Retinal pigment epithelial cell (primary cell): ENCODE measurements around the gene HES6.

Experiments used
- DNase-seq: peaks from one replicate; pipeline ENCODE4 v3.0.0-alpha.2; 2010; ENCODE audit warnings: low read depth
- H3K4me3 ChIP-seq: 2 replicates; pipeline ENCODE4 v1.5.1; 2011; ENCODE audit warnings: mild to moderate bottlenecking, low read length, control low read depth, moderate library complexity
- TF ChIP-seq, protein P1 (sequence below): conservative IDR thresholded peaks from 2 replicates; pipeline ENCODE4 v1.5.1; 2011; ENCODE audit warnings: low read depth, low read length, control low read depth, inconsistent platforms

The HES6 gene

DNA sequence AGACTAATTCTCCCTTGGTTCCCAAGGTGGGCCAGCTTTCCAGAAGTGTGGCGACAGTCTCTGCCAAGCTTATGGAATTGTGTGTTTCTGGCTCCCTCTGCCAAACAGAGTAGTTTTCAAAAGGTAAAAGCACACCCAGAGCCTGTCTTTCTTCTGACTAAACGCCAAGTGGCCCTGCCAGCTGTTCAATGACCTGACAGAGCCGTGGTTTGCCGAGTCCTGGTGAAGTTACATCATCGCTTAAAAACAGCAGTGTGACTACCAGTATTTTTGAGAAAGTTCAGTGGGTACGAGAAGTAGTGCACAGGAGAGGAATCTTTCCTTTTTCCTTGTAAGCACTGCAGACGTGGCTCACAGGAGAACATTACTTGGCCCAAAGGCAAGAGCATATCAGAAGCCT is 46.7 kb upstream of the HES6 start:
- H3K4me3 ChIP-seq = no peak overlapping the region
- DNase-seq = no peak
- TF ChIP-seq, protein P1, sequence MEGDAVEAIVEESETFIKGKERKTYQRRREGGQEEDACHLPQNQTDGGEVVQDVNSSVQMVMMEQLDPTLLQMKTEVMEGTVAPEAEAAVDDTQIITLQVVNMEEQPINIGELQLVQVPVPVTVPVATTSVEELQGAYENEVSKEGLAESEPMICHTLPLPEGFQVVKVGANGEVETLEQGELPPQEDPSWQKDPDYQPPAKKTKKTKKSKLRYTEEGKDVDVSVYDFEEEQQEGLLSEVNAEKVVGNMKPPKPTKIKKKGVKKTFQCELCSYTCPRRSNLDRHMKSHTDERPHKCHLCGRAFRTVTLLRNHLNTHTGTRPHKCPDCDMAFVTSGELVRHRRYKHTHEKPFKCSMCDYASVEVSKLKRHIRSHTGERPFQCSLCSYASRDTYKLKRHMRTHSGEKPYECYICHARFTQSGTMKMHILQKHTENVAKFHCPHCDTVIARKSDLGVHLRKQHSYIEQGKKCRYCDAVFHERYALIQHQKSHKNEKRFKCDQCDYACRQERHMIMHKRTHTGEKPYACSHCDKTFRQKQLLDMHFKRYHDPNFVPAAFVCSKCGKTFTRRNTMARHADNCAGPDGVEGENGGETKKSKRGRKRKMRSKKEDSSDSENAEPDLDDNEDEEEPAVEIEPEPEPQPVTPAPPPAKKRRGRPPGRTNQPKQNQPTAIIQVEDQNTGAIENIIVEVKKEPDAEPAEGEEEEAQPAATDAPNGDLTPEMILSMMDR = no peak

DNA sequence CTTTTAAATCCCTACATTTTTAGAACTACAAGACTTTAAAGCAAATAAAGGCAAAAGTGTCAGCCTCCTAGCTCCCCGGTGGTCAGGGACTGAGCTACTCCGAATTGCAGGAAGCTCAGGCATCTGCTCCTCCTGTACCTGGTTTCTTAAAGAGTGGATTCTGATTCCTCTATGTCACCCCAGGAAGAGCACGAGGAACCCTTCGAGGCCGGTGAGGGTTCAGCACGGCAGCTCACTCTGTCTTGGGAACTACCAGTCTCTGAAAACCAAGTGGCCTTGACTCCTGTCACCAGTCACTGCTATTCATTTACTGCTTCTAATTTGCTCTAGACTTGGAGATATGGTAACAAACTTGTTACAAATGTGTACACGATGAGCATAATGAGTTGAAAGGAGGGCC is 46.3 kb upstream of the HES6 start:
- TF ChIP-seq, protein P1 = no peak
- DNase-seq = no peak
- H3K4me3 ChIP-seq = no peak overlapping the region

- peak; percentile 30 for DNase-seq
- no peak overlapping the region for H3K4me3 ChIP-seq
- TF ChIP-seq, protein P1 = no peak
Observed at GRCh38 chr2:238285653-238286082, 45.8 kb upstream of the HES6 start.

GRCh38 chr2:238284802-238285515 is 45.1 kb upstream of the HES6 start:
- DNase-seq = no peak
- TF ChIP-seq, protein P1 = no peak
- H3K4me3 ChIP-seq = no peak overlapping the region

- no peak for DNase-seq
- TF ChIP-seq, protein P1 = no peak
- H3K4me3 ChIP-seq = no peak overlapping the region
Observed at GRCh38 chr2:238282861-238283738, 43.3 kb upstream of the HES6 start.

DNA sequence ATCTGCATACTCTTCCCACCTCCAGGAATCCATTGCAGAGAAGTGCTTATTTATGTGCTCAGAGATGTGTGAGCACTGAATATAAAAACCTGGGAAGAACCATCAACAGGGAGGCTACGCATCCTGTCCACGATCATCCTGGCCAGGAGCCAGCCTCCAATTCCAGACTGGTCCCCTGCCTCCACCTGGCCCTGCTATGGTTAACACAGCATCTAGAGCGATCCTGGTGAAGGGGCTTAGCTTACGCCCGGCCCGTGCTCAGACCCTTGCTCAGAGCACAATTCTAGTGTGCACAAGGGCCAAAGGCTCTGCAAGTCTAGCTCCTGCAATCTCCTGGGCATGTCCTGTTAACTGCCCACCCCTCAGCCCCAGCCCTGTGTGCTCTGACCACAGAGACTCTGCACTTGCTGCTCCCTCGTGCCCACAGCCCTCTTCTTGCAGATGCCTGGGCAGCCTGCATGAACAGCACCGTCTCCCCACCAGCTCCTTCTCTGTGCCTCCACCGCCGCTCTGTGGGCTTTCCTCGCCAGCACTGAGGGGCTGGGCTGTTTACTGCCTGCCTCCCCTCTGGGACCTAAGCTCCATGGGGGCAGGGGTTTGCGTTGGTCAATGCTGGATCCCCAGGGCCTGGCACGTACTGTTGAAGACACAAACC is 42.1 kb upstream of the HES6 start:
- H3K4me3 ChIP-seq = no peak overlapping the region
- no peak for DNase-seq
- TF ChIP-seq, protein P1 = no peak
